GM10266 (cell line): ENCODE results near the gene GATAD2A.

Experiments
- DNase-seq: peaks from one replicate; pipeline ENCODE4 v3.0.0; 2012; ENCODE audit errors: extremely low spot score
- TF ChIP-seq, protein P1 (sequence below): IDR thresholded peaks from 2 replicates; pipeline ENCODE4 v1.5.1; 2012; ENCODE audit warnings: mild to moderate bottlenecking, low read depth; ENCODE audit not compliant: control insufficient read depth, insufficient read depth; ENCODE audit errors: missing control alignments

GATAD2A gene

DNA sequence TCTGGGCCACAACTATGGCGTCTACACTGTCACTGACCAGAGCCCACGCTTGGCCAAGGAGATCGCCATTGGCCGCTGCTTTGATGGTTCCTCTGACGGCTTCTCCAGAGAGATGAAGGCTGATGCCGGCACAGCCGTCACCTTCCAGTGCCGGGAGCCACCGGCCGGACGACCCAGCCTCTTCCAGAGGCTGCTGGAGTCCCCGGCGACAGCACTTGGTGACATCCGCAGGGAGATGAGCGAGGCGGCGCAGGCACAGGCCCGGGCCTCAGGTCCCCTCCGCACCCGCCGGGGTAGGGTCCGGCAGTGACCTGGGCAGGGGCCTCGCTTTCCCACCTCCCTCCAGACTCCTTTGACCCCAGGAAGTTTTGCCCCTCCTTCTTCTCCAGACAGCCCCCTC lies 140.2 kb downstream of the GATAD2A start:
- no peak for DNase-seq
- TF ChIP-seq, protein P1, sequence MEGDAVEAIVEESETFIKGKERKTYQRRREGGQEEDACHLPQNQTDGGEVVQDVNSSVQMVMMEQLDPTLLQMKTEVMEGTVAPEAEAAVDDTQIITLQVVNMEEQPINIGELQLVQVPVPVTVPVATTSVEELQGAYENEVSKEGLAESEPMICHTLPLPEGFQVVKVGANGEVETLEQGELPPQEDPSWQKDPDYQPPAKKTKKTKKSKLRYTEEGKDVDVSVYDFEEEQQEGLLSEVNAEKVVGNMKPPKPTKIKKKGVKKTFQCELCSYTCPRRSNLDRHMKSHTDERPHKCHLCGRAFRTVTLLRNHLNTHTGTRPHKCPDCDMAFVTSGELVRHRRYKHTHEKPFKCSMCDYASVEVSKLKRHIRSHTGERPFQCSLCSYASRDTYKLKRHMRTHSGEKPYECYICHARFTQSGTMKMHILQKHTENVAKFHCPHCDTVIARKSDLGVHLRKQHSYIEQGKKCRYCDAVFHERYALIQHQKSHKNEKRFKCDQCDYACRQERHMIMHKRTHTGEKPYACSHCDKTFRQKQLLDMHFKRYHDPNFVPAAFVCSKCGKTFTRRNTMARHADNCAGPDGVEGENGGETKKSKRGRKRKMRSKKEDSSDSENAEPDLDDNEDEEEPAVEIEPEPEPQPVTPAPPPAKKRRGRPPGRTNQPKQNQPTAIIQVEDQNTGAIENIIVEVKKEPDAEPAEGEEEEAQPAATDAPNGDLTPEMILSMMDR: no peak

DNA sequence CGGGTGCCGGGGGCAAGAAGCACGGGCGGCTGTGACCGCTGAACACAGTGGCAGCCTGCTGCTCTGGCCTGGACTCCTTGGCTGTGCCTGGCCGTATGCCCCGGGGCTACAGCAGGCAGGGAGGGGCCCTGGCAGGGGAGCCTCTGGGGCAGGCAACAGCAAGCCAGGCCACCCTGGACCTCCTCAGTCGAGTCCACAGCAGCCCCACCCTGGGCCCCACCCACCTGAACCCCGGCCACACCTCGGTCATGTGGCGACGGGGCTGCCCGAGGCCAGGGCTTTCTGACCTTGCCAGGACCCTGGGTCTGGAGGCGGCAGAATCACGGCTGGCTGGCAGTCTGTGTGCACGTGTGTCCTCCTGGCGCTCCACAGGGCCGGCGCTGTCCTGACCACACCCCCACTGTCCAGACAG lies 141.3 kb downstream of the GATAD2A start:
- TF ChIP-seq, protein P1: no peak
- no peak for DNase-seq

DNA sequence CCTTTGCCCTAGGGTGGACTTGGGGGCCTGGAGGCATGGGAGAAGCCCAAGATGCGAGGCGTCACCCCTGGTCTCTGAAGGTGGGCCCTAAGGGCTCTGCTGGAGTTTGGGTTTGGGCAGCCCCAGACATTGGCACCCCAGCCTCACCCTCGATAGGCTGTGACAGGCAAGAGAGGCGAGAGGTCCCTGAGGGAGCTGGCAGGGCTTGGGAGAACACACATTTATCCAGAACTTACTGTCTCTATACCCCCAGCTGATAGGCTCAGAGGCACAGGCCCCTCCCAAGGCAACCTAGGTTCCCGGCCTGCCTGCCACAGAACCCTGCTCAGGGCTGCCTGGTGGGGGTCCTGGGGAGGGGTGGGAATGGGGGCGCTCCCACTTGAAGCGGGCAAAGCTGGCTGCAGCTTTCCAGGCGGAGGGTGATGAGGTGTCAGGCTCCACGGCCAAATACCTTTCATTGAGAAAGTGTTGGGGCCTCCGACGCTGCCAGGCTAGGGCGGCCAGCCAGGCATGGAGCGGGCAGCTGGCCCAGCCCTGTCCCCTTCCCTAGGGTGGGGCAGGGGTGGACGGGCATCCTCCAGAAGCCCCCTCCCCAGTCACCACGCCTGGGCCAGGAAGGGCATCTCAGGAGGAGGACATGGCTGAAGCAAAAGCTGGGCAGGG lies 142.3 kb downstream of the GATAD2A start:
- TF ChIP-seq, protein P1: no peak
- no peak for DNase-seq

DNA sequence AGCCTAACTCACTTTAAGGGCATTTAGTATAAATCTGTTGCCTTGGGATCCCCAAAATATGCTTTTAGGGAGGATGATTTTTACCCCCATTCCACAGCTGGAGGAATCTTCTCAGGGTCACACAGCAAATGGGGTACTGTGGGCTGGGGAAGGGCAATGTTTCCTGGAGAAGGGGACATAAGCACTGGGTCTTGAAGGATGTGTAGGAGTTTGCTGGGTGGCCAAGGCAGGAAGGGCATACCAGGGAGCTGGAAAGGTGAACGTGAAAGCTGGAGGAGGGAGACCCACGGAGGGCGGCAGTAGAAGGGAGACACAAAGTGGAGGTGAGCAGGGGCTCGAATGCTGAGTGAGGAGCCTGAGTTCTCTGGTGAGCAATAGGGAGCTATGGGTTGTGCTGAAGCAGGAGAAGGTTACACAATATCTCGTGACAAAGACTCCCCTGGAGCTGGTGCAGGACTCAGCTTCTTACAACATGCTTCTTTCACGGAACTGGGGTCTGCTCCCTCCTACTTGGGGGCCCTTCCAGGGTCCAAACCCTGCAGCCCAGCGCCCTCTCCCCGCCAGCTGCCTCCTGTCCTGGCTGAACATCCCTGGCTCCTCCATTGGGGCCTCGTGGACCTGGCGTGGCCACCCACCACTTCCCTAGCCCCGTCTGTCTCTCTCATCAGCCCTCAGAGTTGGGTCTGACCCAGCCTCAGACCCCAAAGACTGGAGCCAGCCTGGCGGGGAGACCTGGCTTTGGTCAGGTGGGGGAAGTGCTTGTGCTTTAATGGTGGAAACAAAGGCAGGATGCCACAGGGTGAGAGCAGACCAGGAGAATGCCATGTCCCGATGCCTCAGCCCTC lies 143.7 kb downstream of the GATAD2A start:
- TF ChIP-seq, protein P1: no peak
- DNase-seq: no peak

DNA sequence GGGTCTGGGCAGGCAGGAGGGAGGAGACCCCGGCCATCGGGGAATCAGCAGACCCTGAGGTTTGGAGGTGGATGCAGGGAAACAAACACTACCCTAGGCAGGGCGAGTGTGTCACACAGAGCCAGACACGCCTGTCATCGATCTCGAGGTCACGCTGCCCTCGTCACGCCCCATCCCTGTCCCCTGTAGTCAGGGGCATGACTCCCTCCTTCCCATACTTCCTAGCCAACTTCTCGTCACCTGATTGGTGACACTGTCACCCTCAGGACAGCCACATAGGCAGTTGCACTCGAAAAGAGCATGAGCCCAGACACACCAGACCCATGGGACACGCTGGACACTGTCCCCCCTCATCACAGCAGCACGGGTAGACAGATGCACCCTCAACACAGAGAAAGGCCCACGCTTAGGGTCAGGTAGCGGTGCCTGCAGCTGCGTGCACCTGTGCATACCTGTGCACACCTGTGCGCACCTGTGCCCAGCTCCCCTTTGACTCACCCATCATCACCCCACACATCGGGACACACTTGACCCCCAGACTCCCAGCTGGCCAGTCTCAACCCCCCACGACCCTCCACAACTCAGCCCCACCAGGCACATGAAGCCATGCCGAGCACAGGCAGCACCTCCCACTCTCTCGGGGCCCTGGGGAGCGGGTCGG lies 144.5 kb downstream of the GATAD2A start:
- DNase-seq: no peak
- TF ChIP-seq, protein P1: no peak

DNA sequence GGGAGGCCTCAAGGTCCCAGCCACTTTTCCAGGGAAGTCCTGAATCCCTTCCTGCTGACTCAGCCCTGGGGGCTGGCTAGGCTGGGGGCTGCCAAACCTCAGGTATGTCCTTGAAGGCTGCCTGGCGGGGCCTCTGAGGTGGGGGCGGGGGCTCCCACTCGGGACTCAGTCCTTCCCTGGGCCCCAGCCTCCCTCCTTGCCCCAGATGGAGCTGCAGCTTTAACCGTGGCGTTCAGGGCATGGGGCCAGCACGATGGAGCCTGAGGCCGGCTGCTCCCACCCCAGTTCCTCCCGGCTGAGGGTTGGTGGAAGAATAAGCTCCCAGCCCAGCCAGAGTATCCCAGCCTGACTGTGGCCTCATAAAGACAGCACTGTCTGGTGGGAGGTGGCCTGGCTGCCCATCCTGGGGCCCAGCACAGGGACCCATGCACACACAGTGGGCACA lies 145.0 kb downstream of the GATAD2A start:
- TF ChIP-seq, protein P1: no peak
- DNase-seq: no peak
